ENCODE data around the gene TNXB.
"Not testable (repeated sequence)": the region's sequence is repeated elsewhere in the genome, so short reads cannot be mapped to it uniquely, and the experiment has no call there.

The TNXB gene

GRCh38 chr6:32112431-32112980, 3.4 kb upstream of the TNXB start:
- DNase-seq (ENCODE audit: low read depth): no peak

- DNase-seq (ENCODE audit: low read depth): no peak
Measured at GRCh38 chr6:32111424-32112066, 2.4 kb upstream of the TNXB start.

GRCh38 chr6:32110632-32111031, 1.5 kb upstream of the TNXB start:
- DNase-seq (ENCODE audit: low read depth): no peak

- no peak for DNase-seq (ENCODE audit: low read depth)
Measured at GRCh38 chr6:32109765-32110160, 625 bp upstream of the TNXB start.

GRCh38 chr6:32108727-32109113, 418 bp downstream of the TNXB start:
- DNase-seq (ENCODE audit: low read depth): no peak

GRCh38 chr6:32108094-32108627, 977 bp downstream of the TNXB start:
- no peak for DNase-seq (ENCODE audit: low read depth)

GRCh38 chr6:32107406-32107805, 1.7 kb downstream of the TNXB start:
- DNase-seq (ENCODE audit: low read depth): no peak

- DNase-seq (ENCODE audit: low read depth): no peak
Measured at GRCh38 chr6:32105433-32105832, 3.7 kb downstream of the TNXB start.

- DNase-seq (ENCODE audit: low read depth): no peak
Measured at GRCh38 chr6:32102255-32102654, 6.9 kb downstream of the TNXB start.

- not testable (repeated sequence) for DNase-seq (ENCODE audit: low read depth)
Measured at GRCh38 chr6:32100251-32100650, 8.9 kb downstream of the TNXB start.

- DNase-seq (ENCODE audit: low read depth): no peak
Measured at GRCh38 chr6:32097364-32097763, 11.8 kb downstream of the TNXB start.

GRCh38 chr6:32096394-32097258, 12.5 kb downstream of the TNXB start:
- no peak for DNase-seq (ENCODE audit: low read depth)

GRCh38 chr6:32096087-32096393, 13.1 kb downstream of the TNXB start:
- DNase-seq (ENCODE audit: low read depth): no peak

- no peak for DNase-seq (ENCODE audit: low read depth)
Measured at GRCh38 chr6:32095338-32096086, 13.6 kb downstream of the TNXB start.

GRCh38 chr6:32092760-32093497, 16.2 kb downstream of the TNXB start:
- DNase-seq (ENCODE audit: low read depth): no peak

- no peak for DNase-seq (ENCODE audit: low read depth)
Measured at GRCh38 chr6:32089082-32089828, 19.9 kb downstream of the TNXB start.

GRCh38 chr6:32088487-32089049, 20.6 kb downstream of the TNXB start:
- no peak for DNase-seq (ENCODE audit: low read depth)

- peak; percentile 39 for DNase-seq (ENCODE audit: low read depth)
Measured at GRCh38 chr6:32087574-32088486, 21.3 kb downstream of the TNXB start.
